Activated CD4-positive, alpha-beta T cell treated with anti-CD3 and anti-CD28 coated beads, Interleukin-2, amount 50 U/mL, for 24 hours (primary cell): ENCODE results near the gene KRTAP5-9.
"Not testable (repeated sequence)": the region's sequence is repeated elsewhere in the genome, so short reads cannot be mapped to it uniquely, and the experiment has no call there.

Experiments used
- DNase-seq, 2 donors: peaks; one replicate each; pipeline ENCODE4 v3.0.0-alpha.2; 2020; ENCODE audit warnings: low read depth in 1 of 2, low spot score in 1 of 2

KRTAP5-9 gene

GRCh38 chr11:71582969-71583368, 34.7 kb downstream of the KRTAP5-9 start:
- not testable (repeated sequence) for DNase-seq

- DNase-seq: not testable (repeated sequence)
Measured at GRCh38 chr11:71585673-71586072, 37.5 kb downstream of the KRTAP5-9 start.

GRCh38 chr11:71588314-71588713, 40.1 kb downstream of the KRTAP5-9 start:
- DNase-seq: not testable (repeated sequence)

GRCh38 chr11:71588822-71589545, 40.8 kb downstream of the KRTAP5-9 start:
- DNase-seq: peak; percentile 29 to 61

GRCh38 chr11:71589546-71589920, 41.3 kb downstream of the KRTAP5-9 start:
- DNase-seq: not testable (repeated sequence)
